IMR-90 (cell line): ENCODE results near the gene DIPK1B. TPM values are rescaled to one million over a fixed set of nuclear protein-coding genes. Genes with fewer than 3 reads are reported as not detected.

ENCODE experiments used
- ATAC-seq: fragments of 200-7000 bp; cut with Tn5 transposase; 2 replicates; pipeline ENCODE4 v1.9.1; 2020; ENCODE audit warnings: low read depth, mild to moderate bottlenecking, moderate library complexity
- BruUV-seq: library from RNA; stranded (reverse); fragments of 400-500 nt; replicated peaks from 2 replicates; lab custom pipeline; 2021; lab: Mats Ljungman, UMichigan
- CTCF ChIA-PET: fragments of 300-600 bp; formaldehyde crosslinking; extraction: SDS; loops from one replicate; lab custom pipeline; 2021; ENCODE audit warnings: antibody characterized with exemption; lab: Yijun Ruan, JAX
- POLR2A ChIA-PET: fragments of 300-600 bp; sonication (Branson Sonifier 250); formaldehyde crosslinking; loops from one replicate; lab custom pipeline; 2022; ENCODE audit warnings: antibody characterized with exemption; ENCODE audit not compliant: unreplicated experiment; lab: Charles Lee
- DNase-seq: peaks from one replicate; pipeline ENCODE4 v3.0.0; 2013
- H2AFZ ChIP-seq: replicated peaks from 2 replicates; pipeline ENCODE3; 2013; ENCODE audit warnings: low read length, mild to moderate bottlenecking; ENCODE audit not compliant: poor library complexity
- H2AK5ac ChIP-seq: 2 replicates; pipeline ENCODE4 v1.6.1; 2013; ENCODE audit warnings: low read depth, low read length, inconsistent platforms
- H2AK9ac ChIP-seq: replicated peaks from 2 replicates; pipeline ENCODE3; 2013; ENCODE audit warnings: mild to moderate bottlenecking, low read depth, low read length, moderate library complexity; ENCODE audit not compliant: poor library complexity
- H2BK120ac ChIP-seq: 2 replicates; pipeline ENCODE4 v1.6.1; 2013; ENCODE audit warnings: low read depth, low read length, inconsistent platforms
- H2BK15ac ChIP-seq: 3 replicates; pipeline ENCODE4 v1.6.1; 2013; ENCODE audit warnings: low read depth, low read length, inconsistent platforms
- H2BK20ac ChIP-seq: 2 replicates; pipeline ENCODE4 v1.6.1; 2013; ENCODE audit warnings: low read depth, mild to moderate bottlenecking, inconsistent platforms, low read length, moderate library complexity
- H2BK5ac ChIP-seq: 2 replicates; pipeline ENCODE4 v1.6.1; 2013; ENCODE audit warnings: mild to moderate bottlenecking, low read depth, low read length, inconsistent platforms; ENCODE audit not compliant: poor library complexity, severe bottlenecking
- H3K14ac ChIP-seq: replicated peaks from 2 replicates; pipeline ENCODE4 v1.6.1; 2013; ENCODE audit warnings: low read depth, low read length, inconsistent platforms
- H3K18ac ChIP-seq: 2 replicates; pipeline ENCODE4 v1.6.1; 2013; ENCODE audit warnings: low read depth, low read length, control low read depth
- H3K23ac ChIP-seq: 2 replicates; pipeline ENCODE4 v1.6.1; 2013; ENCODE audit warnings: low read depth, low read length, inconsistent platforms
- H3K27ac ChIP-seq: 2 replicates; pipeline ENCODE4 v1.5.1; 2013; ENCODE audit warnings: mild to moderate bottlenecking, control low read depth, low read length; ENCODE audit not compliant: insufficient read depth
- H3K27me3 ChIP-seq: 2 replicates; pipeline ENCODE4 v1.6.1; 2013; ENCODE audit warnings: low read length; ENCODE audit not compliant: control insufficient read depth, insufficient read depth
- H3K36me3 ChIP-seq: 2 replicates; pipeline ENCODE4 v1.6.1; 2013; ENCODE audit warnings: low read length, mixed read lengths; ENCODE audit not compliant: control insufficient read depth, insufficient read depth
- H3K4ac ChIP-seq: 2 replicates; pipeline ENCODE4 v1.6.1; 2013; ENCODE audit warnings: low read depth, low read length, inconsistent platforms
- H3K4me1 ChIP-seq: 2 replicates; pipeline ENCODE4 v1.6.1; 2013; ENCODE audit warnings: low read length, mixed read lengths; ENCODE audit not compliant: control insufficient read depth, insufficient read depth
- H3K4me2 ChIP-seq: 2 replicates; pipeline ENCODE4 v1.6.1; 2013; ENCODE audit warnings: low read depth, mild to moderate bottlenecking, control low read depth, low read length, moderate library complexity
- H3K4me3 ChIP-seq: 2 replicates; pipeline ENCODE4 v1.5.1; 2013; ENCODE audit warnings: low read depth, mild to moderate bottlenecking, control low read depth, low read length, moderate library complexity; ENCODE audit not compliant: insufficient read depth
- H3K56ac ChIP-seq: 2 replicates; pipeline ENCODE4 v1.6.1; 2013; ENCODE audit warnings: low read length, inconsistent platforms; ENCODE audit not compliant: insufficient read depth; ENCODE audit errors: extremely low read depth
- H3K79me1 ChIP-seq, 2 experiments: 2 replicates each; pipeline ENCODE4 v1.6.1; 2013; ENCODE audit warnings: low read length in 2 of 2, inconsistent platforms in 1 of 2, low read depth in 1 of 2
- H3K9ac ChIP-seq: 2 replicates; pipeline ENCODE4 v1.6.1; 2013; ENCODE audit warnings: low read depth, low read length, control low read depth
- H3K9me1 ChIP-seq: 2 replicates; pipeline ENCODE4 v1.6.1; 2013; ENCODE audit warnings: low read length, inconsistent platforms; ENCODE audit not compliant: insufficient read depth
- H3K9me3 ChIP-seq: 2 replicates; pipeline ENCODE4 v1.6.1; 2013; ENCODE audit warnings: low read length; ENCODE audit not compliant: control insufficient read depth, insufficient read depth
- H4K20me1 ChIP-seq: 2 replicates; pipeline ENCODE4 v1.6.1; 2013; ENCODE audit warnings: low read length, inconsistent platforms; ENCODE audit not compliant: insufficient read depth
- H4K5ac ChIP-seq: 2 replicates; pipeline ENCODE4 v1.6.1; 2013; ENCODE audit warnings: mild to moderate bottlenecking, low read depth, low read length, control low read depth
- H4K8ac ChIP-seq, 2 experiments: 2 replicates each; pipeline ENCODE4 v1.6.1; 2013; ENCODE audit warnings: low read depth in 2 of 2, low read length in 2 of 2, control low read depth in 1 of 2, inconsistent platforms in 1 of 2
- H4K91ac ChIP-seq: 2 replicates; pipeline ENCODE4 v1.6.1; 2013; ENCODE audit warnings: low read depth, low read length, inconsistent platforms; ENCODE audit not compliant: insufficient read depth
- BHLHE40 ChIP-seq: fragments of 150-350 bp; IDR thresholded peaks from 2 replicates; pipeline ENCODE4 v1.6.1; 2016; ENCODE audit warnings: mild to moderate bottlenecking, low read depth, low read length
- CEBPB ChIP-seq: IDR thresholded peaks from 2 replicates; pipeline ENCODE4 v1.6.1; 2012; ENCODE audit warnings: low read depth, low read length, improper control_type of control experiment
- CHD1 ChIP-seq: IDR thresholded peaks from 2 replicates; pipeline ENCODE4 v1.6.1; 2012; ENCODE audit warnings: low read depth, low read length, improper control_type of control experiment
- CTCF ChIP-seq: conservative IDR thresholded peaks from 2 replicates; pipeline ENCODE4 v1.5.1; 2012; ENCODE audit warnings: mild to moderate bottlenecking, low read depth, low read length, improper control_type of control experiment
- FOS ChIP-seq: fragments of 150-350 bp; IDR thresholded peaks from 2 replicates; pipeline ENCODE4 v1.6.1; 2016; ENCODE audit warnings: low read depth, low read length
- MAFK ChIP-seq: IDR thresholded peaks from 2 replicates; pipeline ENCODE4 v1.6.1; 2012; ENCODE audit warnings: low read depth, low read length, improper control_type of control experiment
- MAZ ChIP-seq: IDR thresholded peaks from 2 replicates; pipeline ENCODE4 v1.6.1; 2012; ENCODE audit warnings: low read depth, mild to moderate bottlenecking, low read length, improper control_type of control experiment, moderate library complexity, borderline replicate concordance
- MXI1 ChIP-seq: IDR thresholded peaks from 2 replicates; pipeline ENCODE4 v1.6.1; 2012; ENCODE audit warnings: low read depth, mild to moderate bottlenecking, low read length, moderate library complexity, borderline replicate concordance
- NFE2L2 ChIP-seq: fragments of 150-350 bp; IDR thresholded peaks from 2 replicates; pipeline ENCODE4 v1.6.1; 2016; ENCODE audit warnings: low read depth, mild to moderate bottlenecking, low read length
- POLR2A ChIP-seq: IDR thresholded peaks from 2 replicates; pipeline ENCODE4 v1.6.1; 2012; ENCODE audit warnings: mild to moderate bottlenecking, low read depth, low read length
- RAD21 ChIP-seq: IDR thresholded peaks from 2 replicates; pipeline ENCODE4 v1.6.1; 2012; ENCODE audit warnings: low read length, improper control_type of control experiment
- RCOR1 ChIP-seq: IDR thresholded peaks from 2 replicates; pipeline ENCODE4 v1.6.1; 2012; ENCODE audit warnings: mild to moderate bottlenecking, low read length, improper control_type of control experiment; ENCODE audit not compliant: insufficient replicate concordance
- RFX5 ChIP-seq: IDR thresholded peaks from 2 replicates; pipeline ENCODE4 v1.8.0; 2012; ENCODE audit warnings: low read depth, mild to moderate bottlenecking, low read length, moderate library complexity
- SMC3 ChIP-seq: fragments of 150-350 bp; IDR thresholded peaks from 2 replicates; pipeline ENCODE4 v1.6.1; 2016; ENCODE audit warnings: low read depth, mild to moderate bottlenecking, antibody characterized with exemption, low read length, moderate library complexity
- USF2 ChIP-seq: fragments of 150-350 bp; IDR thresholded peaks from 2 replicates; pipeline ENCODE4 v1.6.1; 2017; ENCODE audit warnings: mild to moderate bottlenecking, antibody characterized with exemption, low read length, low read depth
- WGBS, 2 experiments: methylation state at CpG; one replicate each; pipeline versions ENCODE4 v1.1.5 to v1.1.7; 2013; ENCODE audit warnings: missing lambda C conversion rate in 2 of 2; ENCODE audit not compliant: insufficient read length in 1 of 2; ENCODE audit errors: extremely low coverage in 2 of 2; 5-methylcytosine and 5-hydroxymethylcytosine counted together
- dilution Hi-C: fragments of 300-500 bp; cut with HindIII; formaldehyde crosslinking; loops from one replicate; pipeline ENCODE4 v1.14.3; 2018; ENCODE audit warnings: low sequenced_read_pairs; ENCODE audit not compliant: unreplicated experiment
- in situ Hi-C: fragments of 300-500 bp; cut with MboI; formaldehyde crosslinking; loops from 3 replicates; pipeline ENCODE4 v1.14.3; 2019; ENCODE audit warnings: low sequenced_read_pairs, inconsistent platforms, mixed read lengths
- intact Hi-C: fragments of 100-400 bp; cut with micrococcal nuclease; formaldehyde crosslinking; loops from 2 replicates; pipeline ENCODE4 v1.10.0; 2022
- polyA plus RNA-seq, 3 experiments: library from polyadenylated mRNA; depleted of rRNA; stranded (reverse); fragments of >200 nt; gene quantifications; 2 replicates each; pipeline ENCODE4 v1.2.3, GENCODE V29; 2012; ENCODE audit warnings: low replicate concordance in 1 of 3
- total RNA-seq: library from RNA; depleted of rRNA; stranded (reverse); fragments of >200 nt; gene quantifications from 2 replicates; pipeline ENCODE4 v1.2.3, GENCODE V29; 2012
- TF ChIP-seq, protein P1 (sequence below): fragments of 150-350 bp; IDR thresholded peaks from 2 replicates; pipeline ENCODE4 v1.6.1; 2016; ENCODE audit warnings: low read depth, mild to moderate bottlenecking, low read length, moderate library complexity, borderline replicate concordance

DIPK1B gene
- total and polyA plus RNA-seq, 2 of the 4 experiments (the other 2 are of a cell fraction): 3.4 to 7.1 TPM

GRCh38 chr9:136717399-136717798 is 5.0 kb downstream of the DIPK1B start:
- in situ Hi-C loops: no loop called here
- H2BK15ac ChIP-seq: no peak overlapping the region
- no peak overlapping the region for H3K56ac ChIP-seq
- H3K4ac ChIP-seq: no peak overlapping the region
- H3K4me2 ChIP-seq: no peak overlapping the region
- POLR2A ChIA-PET: no interaction called here
- H3K9me1 ChIP-seq: 0 out of 2 replicates have a peak, but pooled peaks cover 3% of the 10 kb centered on the region
- no peak overlapping the region for H3K27ac ChIP-seq
- CTCF ChIA-PET: no interaction called here
- no peak overlapping the region for H3K9ac ChIP-seq
- no peak overlapping the region for H2BK5ac ChIP-seq
- no peaks in the 10 kb centered on the region; a peak in 1 of 4 replicates for H3K79me1 ChIP-seq
- peaks cover 13% of the 10 kb centered on the region for H3K36me3 ChIP-seq
- no peak for DNase-seq
- intact Hi-C loops: no loop called here
- no peak overlapping the region for H3K23ac ChIP-seq
- peaks cover 12% of the 10 kb centered on the region for H3K27me3 ChIP-seq
- no peak overlapping the region for H2BK120ac ChIP-seq
- no peak for ATAC-seq
- no peak overlapping the region for H2AFZ ChIP-seq
- no peak overlapping the region for H2AK9ac ChIP-seq
- H3K4me3 ChIP-seq: no peak overlapping the region
- dilution Hi-C loops: no loop called here
- no TSS peak for BruUV-seq
- H3K18ac ChIP-seq: no peak overlapping the region
- WGBS, 2 experiments: 94% methylated on average over 7 of the region's 16 CpGs; no CpG with 5 or more reads in 1 of the 2 experiments
- no peak overlapping the region for H4K91ac ChIP-seq
- no peak overlapping the region for H2BK20ac ChIP-seq
- H2AK5ac ChIP-seq: no peak overlapping the region
- no peak overlapping the region for H3K14ac ChIP-seq
- H3K9me3 ChIP-seq: no peaks in the 10 kb centered on the region
- peaks cover 12% of the 10 kb centered on the region for H3K4me1 ChIP-seq
- H4K5ac ChIP-seq: no peak overlapping the region
- H4K20me1 ChIP-seq: peaks cover 26% of the 10 kb centered on the region
- no peak overlapping the region for H4K8ac ChIP-seq
- TF ChIP-seq RCOR1 (no peak), POLR2A (no peak), MAFK (no peak), FOS (no peak), CHD1 (no peak), SMC3 (no peak), MXI1 (no peak), BHLHE40 (no peak), NFE2L2 (no peak), USF2 (no peak), RAD21 (no peak), CEBPB (no peak), CTCF (no peak), RFX5 (no peak), MAZ (no peak)
- TF ChIP-seq, protein P1, sequence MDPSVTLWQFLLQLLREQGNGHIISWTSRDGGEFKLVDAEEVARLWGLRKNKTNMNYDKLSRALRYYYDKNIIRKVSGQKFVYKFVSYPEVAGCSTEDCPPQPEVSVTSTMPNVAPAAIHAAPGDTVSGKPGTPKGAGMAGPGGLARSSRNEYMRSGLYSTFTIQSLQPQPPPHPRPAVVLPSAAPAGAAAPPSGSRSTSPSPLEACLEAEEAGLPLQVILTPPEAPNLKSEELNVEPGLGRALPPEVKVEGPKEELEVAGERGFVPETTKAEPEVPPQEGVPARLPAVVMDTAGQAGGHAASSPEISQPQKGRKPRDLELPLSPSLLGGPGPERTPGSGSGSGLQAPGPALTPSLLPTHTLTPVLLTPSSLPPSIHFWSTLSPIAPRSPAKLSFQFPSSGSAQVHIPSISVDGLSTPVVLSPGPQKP: no peak
